ENCODE data around the gene AP5S1.
"Not testable (repeated sequence)": the region's sequence is repeated elsewhere in the genome, so short reads cannot be mapped to it uniquely, and the experiment has no call there.

DNA sequence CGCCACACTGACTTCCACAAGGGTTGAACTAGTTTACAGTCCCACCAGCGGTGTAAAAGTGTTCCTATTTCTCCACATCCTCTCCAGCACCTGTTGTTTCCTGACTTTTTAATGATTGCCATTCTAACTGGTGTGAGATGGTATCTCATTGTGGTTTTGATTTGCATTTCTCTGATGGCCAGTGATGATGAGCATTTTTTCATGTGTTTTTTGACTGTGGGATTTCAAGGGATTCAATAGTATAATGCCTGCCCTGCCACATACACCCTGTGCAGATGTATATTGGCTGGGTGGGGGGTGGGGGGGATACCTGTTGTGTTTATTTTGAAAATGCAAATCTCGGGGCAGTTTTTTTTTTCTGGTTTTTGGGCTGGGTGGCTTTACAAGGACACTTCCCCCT, 26.2 kb upstream of the AP5S1 start:
- TF ChIP-seq, protein P1, sequence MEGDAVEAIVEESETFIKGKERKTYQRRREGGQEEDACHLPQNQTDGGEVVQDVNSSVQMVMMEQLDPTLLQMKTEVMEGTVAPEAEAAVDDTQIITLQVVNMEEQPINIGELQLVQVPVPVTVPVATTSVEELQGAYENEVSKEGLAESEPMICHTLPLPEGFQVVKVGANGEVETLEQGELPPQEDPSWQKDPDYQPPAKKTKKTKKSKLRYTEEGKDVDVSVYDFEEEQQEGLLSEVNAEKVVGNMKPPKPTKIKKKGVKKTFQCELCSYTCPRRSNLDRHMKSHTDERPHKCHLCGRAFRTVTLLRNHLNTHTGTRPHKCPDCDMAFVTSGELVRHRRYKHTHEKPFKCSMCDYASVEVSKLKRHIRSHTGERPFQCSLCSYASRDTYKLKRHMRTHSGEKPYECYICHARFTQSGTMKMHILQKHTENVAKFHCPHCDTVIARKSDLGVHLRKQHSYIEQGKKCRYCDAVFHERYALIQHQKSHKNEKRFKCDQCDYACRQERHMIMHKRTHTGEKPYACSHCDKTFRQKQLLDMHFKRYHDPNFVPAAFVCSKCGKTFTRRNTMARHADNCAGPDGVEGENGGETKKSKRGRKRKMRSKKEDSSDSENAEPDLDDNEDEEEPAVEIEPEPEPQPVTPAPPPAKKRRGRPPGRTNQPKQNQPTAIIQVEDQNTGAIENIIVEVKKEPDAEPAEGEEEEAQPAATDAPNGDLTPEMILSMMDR (IDR thresholded peaks at IDR 0.05 in 2 of 3, conservative IDR thresholded peaks at IDR 0.05 in 1 of 3; ENCODE audit: control insufficient read depth in 2 of 3, extremely low read depth in 1 of 3, insufficient read depth in 1 of 3, low read depth in 3 of 3, low read length in 3 of 3): not testable (repeated sequence)
- TF ChIP-seq SPI1 (IDR thresholded peaks at IDR 0.05; ENCODE audit: borderline replicate concordance, insufficient read depth, low read depth, low read length); YY1 (IDR thresholded peaks at IDR 0.05; ENCODE audit: low read depth, low read length); NFXL1 (IDR thresholded peaks at IDR 0.05; ENCODE audit: borderline replicate concordance); TCF7 (IDR thresholded peaks at IDR 0.05; ENCODE audit: borderline replicate concordance): not testable (repeated sequence)
